CD14-positive monocyte (primary cell): ENCODE data around the gene DNMBP. TPM values are rescaled to one million over a fixed set of nuclear protein-coding genes. Genes with fewer than 3 reads are reported as not detected.

Experiments used
- DNase-seq, 3 donors: peaks; one replicate each; pipeline ENCODE4 v3.0.0-alpha.2; 2011 to 2022
- H2AFZ ChIP-seq: 2 replicates; pipeline ENCODE4 v1.6.0; 2012; ENCODE audit warnings: mild to moderate bottlenecking, low read depth, low read length, inconsistent platforms; ENCODE audit not compliant: insufficient read depth, poor library complexity, severe bottlenecking
- H3K27ac ChIP-seq, 2 donors: 1 replicate in 1 of 2; 2 replicates in 1 of 2; pipeline ENCODE4 v1.5.1; 2012 to 2013; ENCODE audit warnings: low read length in 2 of 2, control low read depth in 1 of 2, inconsistent platforms in 1 of 2, low read depth in 1 of 2, mild to moderate bottlenecking in 1 of 2
- H3K27me3 ChIP-seq, 2 donors: one replicate each; pipeline versions ENCODE4 v1.6.0 to v1.6.1; 2011 to 2013; ENCODE audit warnings: low read length in 2 of 2; ENCODE audit not compliant: control insufficient read depth in 2 of 2, insufficient read depth in 2 of 2
- H3K36me3 ChIP-seq, 2 donors: replicated peaks in 1 of 2; 1 replicate in 1 of 2; 2 replicates in 1 of 2; pipeline versions ENCODE4 v1.5.1 to v1.6.1; 2012 to 2013; ENCODE audit warnings: low read length in 2 of 2, control low read depth in 1 of 2, inconsistent platforms in 1 of 2, mild to moderate bottlenecking in 1 of 2; ENCODE audit not compliant: insufficient read depth in 2 of 2, control insufficient read depth in 1 of 2
- H3K4me1 ChIP-seq, 2 donors: 1 replicate in 1 of 2; 2 replicates in 1 of 2; pipeline versions ENCODE4 v1.5.1 to v1.6.1; 2012 to 2013; ENCODE audit warnings: low read length in 2 of 2, control low read depth in 1 of 2, inconsistent platforms in 1 of 2, mild to moderate bottlenecking in 1 of 2, moderate library complexity in 1 of 2; ENCODE audit not compliant: insufficient read depth in 2 of 2, control insufficient read depth in 1 of 2
- H3K4me2 ChIP-seq: replicated peaks from 2 replicates; pipeline ENCODE3; 2012; ENCODE audit warnings: low read length, moderate library complexity, mild to moderate bottlenecking; ENCODE audit not compliant: poor library complexity, severe bottlenecking; ENCODE audit errors: extremely low read depth
- H3K4me3 ChIP-seq, 3 experiments: fragments of 200-600 bp in 1 of 3; sonication (generic) in 1 of 3; replicated peaks in 1 of 3; 1 replicate in 2 of 3; 2 replicates in 1 of 3; pipeline ENCODE4 v1.5.1; 2011 to 2013; ENCODE audit warnings: low read length in 3 of 3, mild to moderate bottlenecking in 3 of 3, control low read depth in 2 of 3, low read depth in 2 of 3, inconsistent platforms in 1 of 3, moderate library complexity in 1 of 3
- H3K79me2 ChIP-seq: 2 replicates; pipeline ENCODE4 v1.6.0; 2012; ENCODE audit warnings: mild to moderate bottlenecking, control low read depth, inconsistent platforms, low read length, moderate library complexity; ENCODE audit not compliant: insufficient read depth
- H3K9ac ChIP-seq: 2 replicates; pipeline ENCODE4 v1.6.0; 2017; ENCODE audit warnings: low read length, mild to moderate bottlenecking; ENCODE audit not compliant: insufficient read depth, poor library complexity, severe bottlenecking
- H3K9me3 ChIP-seq, 2 donors: replicated peaks in 1 of 2; 1 replicate in 1 of 2; 2 replicates in 1 of 2; pipeline versions ENCODE4 v1.5.1 to v1.6.1; 2012 to 2013; ENCODE audit warnings: low read length in 2 of 2, control low read depth in 1 of 2; ENCODE audit not compliant: control insufficient read depth in 1 of 2, insufficient read depth in 1 of 2
- H4K20me1 ChIP-seq: 2 replicates; pipeline ENCODE4 v1.6.0; 2012; ENCODE audit warnings: mild to moderate bottlenecking, low read length, control low read depth, moderate library complexity; ENCODE audit not compliant: insufficient read depth
- H3K27ac Mint-ChIP-seq, 7 donors: one replicate each; pipeline ENCODE4 v1.8.0; 2020; ENCODE audit warnings: mild to moderate bottlenecking in 7 of 7, mixed read lengths in 7 of 7, moderate library complexity in 6 of 7, inconsistent platforms in 2 of 7
- H3K27me3 Mint-ChIP-seq, 3 donors: one replicate each; pipeline ENCODE4 v1.8.0; 2021 to 2022; ENCODE audit warnings: low read depth in 3 of 3, mild to moderate bottlenecking in 3 of 3, mixed read lengths in 3 of 3, moderate library complexity in 3 of 3, inconsistent platforms in 1 of 3
- H3K36me3 Mint-ChIP-seq, 2 donors: one replicate each; pipeline ENCODE4 v1.8.0; 2020; ENCODE audit warnings: mixed read lengths in 2 of 2, inconsistent platforms in 1 of 2, mild to moderate bottlenecking in 1 of 2
- H3K4me1 Mint-ChIP-seq: one replicate; pipeline ENCODE4 v1.8.0; 2020; ENCODE audit warnings: mild to moderate bottlenecking, mixed read lengths
- H3K4me3 Mint-ChIP-seq, 2 donors: one replicate each; pipeline ENCODE4 v1.8.0; 2020; ENCODE audit warnings: mild to moderate bottlenecking in 2 of 2, mixed read lengths in 2 of 2, moderate library complexity in 1 of 2
- H3K9me3 Mint-ChIP-seq, 7 donors: one replicate each; pipeline ENCODE4 v1.8.0; 2020 to 2022; ENCODE audit warnings: mixed read lengths in 7 of 7, mild to moderate bottlenecking in 6 of 7, moderate library complexity in 6 of 7, inconsistent platforms in 2 of 7
- CTCF ChIP-seq: fragments of 200-600 bp; IDR thresholded peaks from one replicate; pipeline ENCODE4 v1.8.0; 2022; ENCODE audit warnings: antibody characterized with exemption, mild to moderate bottlenecking
- WGBS: methylation state at CpG from one replicate; pipeline ENCODE4 v1.1.5; 2013; ENCODE audit warnings: missing lambda C conversion rate; ENCODE audit not compliant: insufficient coverage; 5-methylcytosine and 5-hydroxymethylcytosine counted together
- intact Hi-C, 2 donors: fragments of 100-400 bp; cut with micrococcal nuclease; formaldehyde crosslinking; loops; one replicate each; pipeline versions ENCODE4 v1.15.0 to v1.15.1; 2023
- polyA plus RNA-seq, 3 donors: library from polyadenylated mRNA; depleted of rRNA in 1 of 3; unstranded in 2 of 3; stranded (reverse) in 1 of 3; fragments of 300-500 nt in 2 of 3; fragments of >200 nt in 1 of 3; fragmentation: Illumina TruSeq in 2 of 3; gene quantifications; 1 replicate in 2 of 3; 2 replicates in 1 of 3; pipeline ENCODE4 v1.2.3, GENCODE V29; 2012 to 2021

Gene DNMBP
- polyA plus RNA-seq, 3 donors: 0.83 to 10.3 (median 1.2) TPM

- TF ChIP-seq CTCF: no peak
- H3K4me1 Mint-ChIP-seq: peaks cover 2% of the 10 kb centered on the region
- H3K4me3 ChIP-seq: no peak overlapping the region
- H3K36me3 ChIP-seq: no peaks in the 10 kb centered on the region
- H3K79me2 ChIP-seq: no peaks in the 10 kb centered on the region
- no peak overlapping the region for H3K27ac Mint-ChIP-seq
- H3K36me3 Mint-ChIP-seq: no peaks in the 10 kb centered on the region
- no peak overlapping the region for H3K4me2 ChIP-seq
- H3K27me3 ChIP-seq: no peaks in the 10 kb centered on the region
- no peak overlapping the region for H3K27ac ChIP-seq
- WGBS: no CpG with 5 or more reads among the region's 3 CpGs
- peak overlapping the region; percentile 50 for H2AFZ ChIP-seq
- H3K9me3 Mint-ChIP-seq: no peaks in the 10 kb centered on the region
- no peak for DNase-seq
- H3K4me3 Mint-ChIP-seq: no peak overlapping the region
- H3K9me3 ChIP-seq: no peaks in the 10 kb centered on the region
- H3K9ac ChIP-seq: no peak overlapping the region
- peaks cover 1 to 3% (median 3%) of the 10 kb centered on the region in 3 donors for H3K27me3 Mint-ChIP-seq
- no peaks in the 10 kb centered on the region for H4K20me1 ChIP-seq
- intact Hi-C loops: no loop called here
- no peaks in the 10 kb centered on the region for H3K4me1 ChIP-seq
Measured at GRCh38 chr10:100043796-100044195, 34.0 kb upstream of the DNMBP start.

DNA sequence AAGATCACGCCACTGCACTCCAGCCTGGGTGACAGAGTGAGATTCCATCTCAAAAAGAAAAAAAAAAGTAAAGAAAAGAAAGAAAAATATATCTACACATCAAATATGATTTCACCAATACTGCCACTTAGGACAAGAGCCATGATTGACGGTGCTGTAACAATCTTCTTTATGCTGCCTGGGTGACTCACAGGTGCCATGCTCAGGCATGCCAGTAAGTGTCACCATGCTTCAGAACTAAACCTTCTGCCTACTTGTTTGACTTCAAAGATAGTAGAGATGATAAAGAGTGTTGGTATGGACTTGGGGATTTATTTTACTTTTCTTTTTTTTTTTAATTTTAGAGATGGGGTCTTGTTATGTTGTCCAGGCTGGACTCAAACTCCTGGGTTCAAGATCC, 33.6 kb upstream of the DNMBP start:
- no peaks in the 10 kb centered on the region for H3K27me3 ChIP-seq
- H3K4me3 ChIP-seq: no peak overlapping the region
- Mint-ChIP-seq H3K36me3 (no peaks in the 10 kb centered on the region), H3K27ac (no peak overlapping the region), H3K9me3 (no peaks in the 10 kb centered on the region), H3K27me3 (peaks cover 0 to 6% (median 3%) of the 10 kb centered on the region in 3 donors), H3K4me1 (peaks cover 2% of the 10 kb centered on the region), H3K4me3 (no peak overlapping the region)
- H4K20me1 ChIP-seq: no peaks in the 10 kb centered on the region
- intact Hi-C loops: no loop called here
- no peak overlapping the region for H3K4me2 ChIP-seq
- DNase-seq: peak in 1 of 3 donors; percentile 5
- no peaks in the 10 kb centered on the region for H3K79me2 ChIP-seq
- H3K4me1 ChIP-seq: no peaks in the 10 kb centered on the region
- no peak overlapping the region for H3K9ac ChIP-seq
- no peak overlapping the region for H3K27ac ChIP-seq
- peak overlapping the region; percentile 50 for H2AFZ ChIP-seq
- no peaks in the 10 kb centered on the region for H3K9me3 ChIP-seq
- no CpG with 5 or more reads among the region's 2 CpGs for WGBS
- TF ChIP-seq CTCF: no peak
- no peaks in the 10 kb centered on the region for H3K36me3 ChIP-seq
